Measurements from ENCODE around the gene EHBP1.

GRCh38 chr2:63092857-63093256 lies 387.3 kb downstream of the EHBP1 start:
- TF ChIP-seq CTCF (IDR thresholded peaks at IDR 0.05 in 4 of 5, conservative IDR thresholded peaks at IDR 0.05 in 1 of 5) (no peak), POLR2A (IDR thresholded peaks at IDR 0.05) (no peak)

Measured in gastrocnemius medialis (tissue), 4 donors.